C4-2B (cell line): ENCODE data around the gene MYADML2.

Experiments used
- CTCF ChIP-seq: fragments of 450-650 bp; conservative IDR thresholded peaks from 2 replicates; pipeline ENCODE4 v1.5.1; 2017; ENCODE audit warnings: mild to moderate bottlenecking
- ZFX ChIP-seq: fragments of 450-650 bp; IDR thresholded peaks from 2 replicates; pipeline ENCODE4 v1.6.1; 2017

GRCh38 chr17:81891303-81891552 is 55.8 kb downstream of the MYADML2 start:
- TF ChIP-seq CTCF (no peak), ZFX (peak; percentile 56; the same call in 1 of the 2 replicates)
